ENCODE results near the gene COQ4. TPM values are rescaled to one million over a fixed set of nuclear protein-coding genes. Genes with fewer than 3 reads are reported as not detected.

The COQ4 gene
- total and polyA plus RNA-seq, 7 donors, result 26.4 to 80.9 (median 58.3) TPM

- intact Hi-C loops (cut with DNase I), result no loop called here
- Histone ChIP-seq H3K27me3 (no peaks in the 10 kb centered on the region), H3K4me1 (no peaks in the 10 kb centered on the region), H3K36me3 (peaks cover 0 to 13% (median 4%) of the 10 kb centered on the region in 4 donors), H3K27ac (no peak overlapping the region), H3K4me3 (no peak overlapping the region), H3K9me3 (no peaks in the 10 kb centered on the region)
- WGBS, 2 donors, result 82 to 86% methylated on average over 9 of the region's 9 CpGs
- DNase-seq, result no peak
- TF ChIP-seq EP300 (IDR thresholded peaks at IDR 0.05) (no peak), POLR2AphosphoS5 (IDR thresholded peaks at IDR 0.05) (no peak), CTCF (IDR thresholded peaks at IDR 0.05) (no peak), POLR2A (IDR thresholded peaks at IDR 0.05) (no peak)
Observed at GRCh38 chr9:128304136-128304970, 18.3 kb upstream of the COQ4 start.

GRCh38 chr9:128304971-128305288, 17.7 kb upstream of the COQ4 start:
- Histone ChIP-seq H3K27ac (no peak overlapping the region), H3K4me3 (no peak overlapping the region), H3K4me1 (no peaks in the 10 kb centered on the region), H3K36me3 (peaks cover 0 to 18% (median 9%) of the 10 kb centered on the region in 4 donors), H3K9me3 (no peaks in the 10 kb centered on the region), H3K27me3 (no peaks in the 10 kb centered on the region)
- intact Hi-C loops (cut with DNase I), result no loop called here
- no peak for DNase-seq
- WGBS, 2 donors, result 52 to 72% methylated on average over 5 of the region's 5 CpGs
- TF ChIP-seq EP300 (IDR thresholded peaks at IDR 0.05), result no peak
- TF ChIP-seq CTCF (IDR thresholded peaks at IDR 0.05), result no peak
- TF ChIP-seq POLR2AphosphoS5 (IDR thresholded peaks at IDR 0.05), result no peak
- TF ChIP-seq POLR2A (IDR thresholded peaks at IDR 0.05), result no peak

- H3K4me3 ChIP-seq, result no peak overlapping the region
- no peak for TF ChIP-seq POLR2AphosphoS5 (IDR thresholded peaks at IDR 0.05)
- no peak for TF ChIP-seq CTCF (IDR thresholded peaks at IDR 0.05)
- H3K27me3 ChIP-seq, result no peaks in the 10 kb centered on the region
- no peak overlapping the region for H3K27ac ChIP-seq
- DNase-seq, result no peak
- WGBS, 2 donors, result 97% methylated on average over 16 of the region's 16 CpGs
- H3K9me3 ChIP-seq, result no peaks in the 10 kb centered on the region
- intact Hi-C loops (cut with DNase I), result no loop called here
- no peaks in the 10 kb centered on the region for H3K4me1 ChIP-seq
- peaks cover 5 to 59% (median 29%) of the 10 kb centered on the region in 4 donors for H3K36me3 ChIP-seq
Observed at GRCh38 chr9:128309551-128309950, 13.1 kb upstream of the COQ4 start.

GRCh38 chr9:128310461-128310860, 12.2 kb upstream of the COQ4 start:
- H3K4me3 ChIP-seq, result no peak overlapping the region
- no peak for DNase-seq
- no peak for TF ChIP-seq POLR2AphosphoS5 (IDR thresholded peaks at IDR 0.05)
- TF ChIP-seq EP300 (IDR thresholded peaks at IDR 0.05), result no peak
- TF ChIP-seq POLR2A (IDR thresholded peaks at IDR 0.05), result no peak
- TF ChIP-seq CTCF (IDR thresholded peaks at IDR 0.05), result no peak
- WGBS, 2 donors, result 92 to 93% methylated on average over 10 of the region's 10 CpGs
- peaks cover 5 to 68% (median 36%) of the 10 kb centered on the region in 4 donors for H3K36me3 ChIP-seq
- H3K27me3 ChIP-seq, result no peaks in the 10 kb centered on the region
- H3K27ac ChIP-seq, result no peak overlapping the region
- H3K9me3 ChIP-seq, result no peaks in the 10 kb centered on the region
- H3K4me1 ChIP-seq, result no peaks in the 10 kb centered on the region
- intact Hi-C loops (cut with DNase I), result no loop called here

- no peak for DNase-seq
- intact Hi-C loops (cut with DNase I), result no loop called here
- no peak for TF ChIP-seq POLR2A (IDR thresholded peaks at IDR 0.05)
- TF ChIP-seq CTCF (IDR thresholded peaks at IDR 0.05), result no peak
- TF ChIP-seq POLR2AphosphoS5 (IDR thresholded peaks at IDR 0.05), result no peak
- no peak for TF ChIP-seq EP300 (IDR thresholded peaks at IDR 0.05)
- Histone ChIP-seq H3K4me3 (no peak overlapping the region), H3K27me3 (no peaks in the 10 kb centered on the region), H3K4me1 (no peaks in the 10 kb centered on the region), H3K9me3 (no peaks in the 10 kb centered on the region), H3K27ac (no peak overlapping the region), H3K36me3 (peaks cover 9 to 82% (median 38%) of the 10 kb centered on the region in 4 donors)
- 94 to 96% methylated on average over 4 of the region's 4 CpGs for WGBS, 2 donors
Observed at GRCh38 chr9:128314697-128315096, 7.9 kb upstream of the COQ4 start.
